ENCODE data around the gene MPEG1. TPM values are rescaled to one million over a fixed set of nuclear protein-coding genes. Genes with fewer than 3 reads are reported as not detected.

MPEG1 gene
- polyA plus RNA-seq, 1 donor (not counting 4 experiments of a cell fraction or from before 2014, with no cell fraction given) = not detected

DNA sequence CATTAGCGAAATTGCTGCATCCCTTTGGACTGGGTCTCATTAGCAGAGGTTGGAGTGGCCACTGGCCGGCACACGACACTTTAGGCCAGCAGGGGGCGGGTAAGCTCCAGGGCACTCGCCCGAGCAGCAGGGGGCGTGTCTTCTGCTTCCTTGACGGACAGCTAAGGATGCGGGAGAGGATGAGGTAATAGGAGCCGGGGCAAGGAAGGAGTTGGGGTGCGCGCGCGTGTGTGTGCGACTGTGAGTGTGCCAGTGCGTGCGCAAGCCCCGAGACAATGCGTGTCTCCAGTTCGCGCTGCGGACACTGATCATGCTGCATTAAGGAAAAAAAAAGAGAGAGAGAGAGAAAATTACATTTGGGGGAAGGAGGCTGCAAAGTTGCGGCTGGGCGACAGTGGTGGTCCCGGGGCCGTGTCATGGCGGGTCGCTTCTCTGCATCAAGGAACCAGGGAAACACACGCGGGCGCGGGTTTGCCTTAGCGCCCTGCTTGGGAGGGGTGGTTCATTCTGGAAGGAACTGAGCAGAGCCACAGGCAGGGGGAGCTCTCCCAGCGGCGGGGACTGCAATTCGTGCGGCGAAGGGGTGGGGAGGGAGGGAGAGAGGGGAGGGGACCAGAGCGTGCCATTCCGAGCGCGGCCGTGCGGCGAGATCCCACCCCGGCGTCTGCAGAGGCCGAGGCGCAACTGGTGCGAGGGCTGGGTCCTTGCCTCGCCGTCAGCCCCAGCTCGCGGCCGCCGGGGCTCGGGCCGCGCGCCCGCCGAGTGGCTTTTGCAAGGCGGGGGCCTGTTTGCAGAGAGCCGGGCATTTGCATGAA, 41.0 kb downstream of the MPEG1 start, which contains the start of gene DTX4:
DTX4 (plus strand) TSS at position 625 of the 815 bp plus-strand sequence. CDS start 464 bp downstream, outside the sequence.
- H3K79me2 ChIP-seq (ENCODE audit: control insufficient read depth, insufficient read depth, low read length) = no peaks in the 10 kb centered on the region
- H3K9me1 ChIP-seq (ENCODE audit: control insufficient read depth, extremely low read depth, insufficient read depth, low read length) = no peaks in the 10 kb centered on the region
- FAIRE-seq = peak; percentile 55

DNA sequence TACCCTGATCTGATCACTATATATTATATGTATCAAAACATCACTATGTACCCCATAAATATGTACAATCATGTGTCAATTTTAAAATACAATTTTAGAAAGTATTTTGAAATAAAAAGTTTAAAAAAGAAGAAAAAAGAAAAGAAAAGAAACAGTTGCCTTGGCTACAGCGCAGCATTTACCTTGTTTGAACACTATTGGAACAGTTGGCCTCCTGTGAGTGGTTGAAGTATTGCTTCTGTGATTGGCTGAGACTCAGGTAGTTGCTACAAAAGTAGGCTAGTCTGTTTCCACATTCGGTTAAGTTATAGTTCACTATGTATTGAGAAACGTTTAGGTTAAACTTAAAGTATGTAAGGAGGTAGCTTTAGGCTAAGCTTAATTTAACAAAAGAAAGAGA, 48.7 kb downstream of the MPEG1 start:
- FAIRE-seq (no peak), DNase-seq (ENCODE audit: low read depth, low spot score) (no peak)
- H3K9me3 ChIP-seq (ENCODE audit: control insufficient read depth, low read depth, low read length) = no peaks in the 10 kb centered on the region
- no peaks in the 10 kb centered on the region for H3K36me3 ChIP-seq (ENCODE audit: control insufficient read depth in 2 of 2, extremely low read depth in 1 of 2, insufficient read depth in 2 of 2, low read length in 2 of 2)
- H3K9ac ChIP-seq (ENCODE audit: control insufficient read depth, extremely low read depth, insufficient read depth, low read length) = no peak overlapping the region
- TF ChIP-seq, protein P1, sequence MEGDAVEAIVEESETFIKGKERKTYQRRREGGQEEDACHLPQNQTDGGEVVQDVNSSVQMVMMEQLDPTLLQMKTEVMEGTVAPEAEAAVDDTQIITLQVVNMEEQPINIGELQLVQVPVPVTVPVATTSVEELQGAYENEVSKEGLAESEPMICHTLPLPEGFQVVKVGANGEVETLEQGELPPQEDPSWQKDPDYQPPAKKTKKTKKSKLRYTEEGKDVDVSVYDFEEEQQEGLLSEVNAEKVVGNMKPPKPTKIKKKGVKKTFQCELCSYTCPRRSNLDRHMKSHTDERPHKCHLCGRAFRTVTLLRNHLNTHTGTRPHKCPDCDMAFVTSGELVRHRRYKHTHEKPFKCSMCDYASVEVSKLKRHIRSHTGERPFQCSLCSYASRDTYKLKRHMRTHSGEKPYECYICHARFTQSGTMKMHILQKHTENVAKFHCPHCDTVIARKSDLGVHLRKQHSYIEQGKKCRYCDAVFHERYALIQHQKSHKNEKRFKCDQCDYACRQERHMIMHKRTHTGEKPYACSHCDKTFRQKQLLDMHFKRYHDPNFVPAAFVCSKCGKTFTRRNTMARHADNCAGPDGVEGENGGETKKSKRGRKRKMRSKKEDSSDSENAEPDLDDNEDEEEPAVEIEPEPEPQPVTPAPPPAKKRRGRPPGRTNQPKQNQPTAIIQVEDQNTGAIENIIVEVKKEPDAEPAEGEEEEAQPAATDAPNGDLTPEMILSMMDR (optimal IDR thresholded peaks at IDR 0.05 in 1 of 3, IDR thresholded peaks at IDR 0.05 in 1 of 3, conservative IDR thresholded peaks at IDR 0.05 in 1 of 3; ENCODE audit: extremely low read depth in 1 of 3, insufficient read depth in 2 of 3, low read length in 3 of 3) = no peak
- TF ChIP-seq EZH2 (IDR thresholded peaks at IDR 0.05; ENCODE audit: low read length) = no peak
- H3K79me2 ChIP-seq (ENCODE audit: control insufficient read depth, insufficient read depth, low read length) = no peaks in the 10 kb centered on the region
- H3K4me1 ChIP-seq (ENCODE audit: control insufficient read depth, extremely low read depth, insufficient read depth, low read length) = no peaks in the 10 kb centered on the region
- H3K27me3 ChIP-seq (ENCODE audit: control insufficient read depth, extremely low read depth, insufficient read depth, low read length) = no peaks in the 10 kb centered on the region
- no peak overlapping the region for H2AFZ ChIP-seq (ENCODE audit: control insufficient read depth, low read length)
- no peaks in the 10 kb centered on the region for H3K9me1 ChIP-seq (ENCODE audit: control insufficient read depth, extremely low read depth, insufficient read depth, low read length)
- no peak overlapping the region for H3K27ac ChIP-seq (ENCODE audit: control insufficient read depth, insufficient read depth, low read length)
- dilution Hi-C loops (cut with MboI; ENCODE audit: extremely low pct_ligation_motif_present, low sequenced_read_pairs) = no loop called here
- no peak overlapping the region for H3K4me2 ChIP-seq (ENCODE audit: control insufficient read depth, extremely low read depth, insufficient read depth, low read depth, low read length)
- H3K4me3 ChIP-seq (ENCODE audit: control insufficient read depth in 2 of 3, extremely low read depth in 1 of 3, insufficient read depth in 2 of 3, low read depth in 1 of 3, low read length in 3 of 3) = no peak overlapping the region
- no peaks in the 10 kb centered on the region for H4K20me1 ChIP-seq (ENCODE audit: control insufficient read depth, extremely low read depth, insufficient read depth, low read length)

More for the DNA sequence above, 41.0 kb downstream of the MPEG1 start, which contains the start of gene DTX4:
- Histone ChIP-seq H3K9ac (ENCODE audit: control insufficient read depth, extremely low read depth, insufficient read depth, low read length) (peak within 1 kb of the TSS; percentile 73), H3K9me3 (ENCODE audit: control insufficient read depth, low read depth, low read length) (no peaks in the 10 kb centered on the region), H3K36me3 (ENCODE audit: control insufficient read depth in 2 of 2, extremely low read depth in 1 of 2, insufficient read depth in 2 of 2, low read length in 2 of 2) (peaks cover 0 to under 1% of the 10 kb centered on the region in 2 experiments), H3K4me1 (ENCODE audit: control insufficient read depth, extremely low read depth, insufficient read depth, low read length) (peaks cover 36% of the 10 kb centered on the region), H2AFZ (ENCODE audit: control insufficient read depth, low read length) (peak within 1 kb of the TSS; percentile 89), H4K20me1 (ENCODE audit: control insufficient read depth, extremely low read depth, insufficient read depth, low read length) (no peaks in the 10 kb centered on the region), H3K4me3 (ENCODE audit: control insufficient read depth in 2 of 3, extremely low read depth in 1 of 3, insufficient read depth in 2 of 3, low read depth in 1 of 3, low read length in 3 of 3) (peak within 1 kb of the TSS; percentile 67 to 81 (median 79)), H3K27ac (ENCODE audit: control insufficient read depth, insufficient read depth, low read length) (peak within 1 kb of the TSS; percentile 94), H3K27me3 (ENCODE audit: control insufficient read depth, extremely low read depth, insufficient read depth, low read length) (no peaks in the 10 kb centered on the region), H3K4me2 (ENCODE audit: control insufficient read depth, extremely low read depth, insufficient read depth, low read depth, low read length) (peak within 1 kb of the TSS; percentile 98)
- no peak for DNase-seq (ENCODE audit: low read depth, low spot score)
- TF ChIP-seq, protein P1 (optimal IDR thresholded peaks at IDR 0.05 in 1 of 3, IDR thresholded peaks at IDR 0.05 in 1 of 3, conservative IDR thresholded peaks at IDR 0.05 in 1 of 3; ENCODE audit: extremely low read depth in 1 of 3, insufficient read depth in 2 of 3, low read length in 3 of 3) = peak; percentile 86 to 99 (median 93)
- no peak for TF ChIP-seq EZH2 (IDR thresholded peaks at IDR 0.05; ENCODE audit: low read length)
- dilution Hi-C loops (cut with MboI; ENCODE audit: extremely low pct_ligation_motif_present, low sequenced_read_pairs) = no loop called here

Small RNAs within 50 kb of the gene (small RNA-seq; reads per million reads assigned to genes)
- 0 reads per million in 3 experiments for gene RN7SL42P (ENCODE audit: insufficient read length in 3 of 3, low read depth in 3 of 3, low replicate concordance in 1 of 3)

Other genes with a start within 250 kb of the MPEG1 start
- gene GLYATL1B, start 126.6 kb downstream of the MPEG1 start, polyA plus RNA-seq = not detected in 3 replicates
- gene FAM111B, start 105.7 kb downstream of the MPEG1 start, polyA plus RNA-seq = 0.54 to 5.3 TPM (median 4.9 TPM) in 3 replicates
- 15.9 to 21.0 TPM (median 18.1 TPM) in 3 replicates for gene FAM111A, start 70.1 kb downstream of the MPEG1 start, polyA plus RNA-seq
- 1.6 to 2.0 TPM (median 1.9 TPM) in 3 replicates for gene DTX4, start 40.8 kb downstream of the MPEG1 start, polyA plus RNA-seq
- not detected in 3 replicates for gene OR5AN1, start 146.0 kb upstream of the MPEG1 start, polyA plus RNA-seq
- not detected in 3 replicates for gene OR5A2, start 213.5 kb upstream of the MPEG1 start, polyA plus RNA-seq
- not detected in 3 replicates for gene OR5A1, start 223.5 kb upstream of the MPEG1 start, polyA plus RNA-seq
- not detected in 3 replicates for gene OR4D6, start 244.0 kb upstream of the MPEG1 start, polyA plus RNA-seq